GM18861 (cell line): ENCODE data around the gene PTPRG.
"Not testable (repeated sequence)": the region's sequence is repeated elsewhere in the genome, so short reads cannot be mapped to it uniquely, and the experiment has no call there.

Source experiments
- ATAC-seq: cut with Tn5 transposase; IDR thresholded peaks from one replicate; pipeline ENCODE4 v1.9.1; 2021; ENCODE audit not compliant: unreplicated experiment

PTPRG gene

GRCh38 chr3:61790411-61790810, 229.0 kb downstream of the PTPRG start:
- ATAC-seq = no peak

GRCh38 chr3:61793056-61793455, 231.7 kb downstream of the PTPRG start:
- ATAC-seq = no peak

DNA sequence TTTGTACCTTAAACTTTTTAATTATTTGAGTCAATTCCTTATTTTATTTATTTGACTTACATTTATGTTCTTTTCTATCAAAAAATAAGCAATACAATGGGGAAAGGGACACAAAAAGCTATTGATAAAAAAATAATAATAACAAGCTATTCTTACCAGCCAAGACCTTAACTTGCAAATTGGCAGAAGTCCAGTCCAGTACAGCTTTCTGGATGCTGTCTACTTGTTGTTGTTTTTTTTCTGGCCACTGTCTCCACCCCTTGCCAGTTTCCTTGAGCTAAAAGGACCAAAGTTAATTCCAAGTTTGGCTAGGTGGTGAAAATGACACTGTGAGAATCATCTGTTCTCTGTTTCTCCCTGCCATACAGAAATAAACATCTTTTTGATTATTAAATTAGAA, 232.2 kb downstream of the PTPRG start:
- no peak for ATAC-seq

DNA sequence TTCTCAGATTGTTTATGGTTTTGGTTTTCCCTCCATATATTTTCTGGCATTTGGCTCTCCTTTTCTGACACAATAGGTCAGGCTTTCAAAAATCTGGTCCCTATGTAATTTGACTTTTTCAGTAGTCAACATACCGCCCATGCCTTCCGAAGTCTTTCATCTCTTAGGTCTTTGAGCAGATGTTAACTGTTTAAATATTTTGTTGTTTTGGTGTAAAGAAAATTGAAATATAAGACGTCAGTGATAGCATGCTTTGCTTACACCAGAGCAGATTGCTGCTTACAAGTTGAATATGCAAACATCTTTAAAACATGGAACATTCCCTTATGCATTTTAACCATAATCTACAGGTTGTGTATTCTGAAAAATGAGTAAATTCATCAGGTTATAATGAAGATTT, 233.0 kb downstream of the PTPRG start:
- no peak for ATAC-seq

- no peak for ATAC-seq
Measured at GRCh38 chr3:61794961-61795360, 233.6 kb downstream of the PTPRG start.

DNA sequence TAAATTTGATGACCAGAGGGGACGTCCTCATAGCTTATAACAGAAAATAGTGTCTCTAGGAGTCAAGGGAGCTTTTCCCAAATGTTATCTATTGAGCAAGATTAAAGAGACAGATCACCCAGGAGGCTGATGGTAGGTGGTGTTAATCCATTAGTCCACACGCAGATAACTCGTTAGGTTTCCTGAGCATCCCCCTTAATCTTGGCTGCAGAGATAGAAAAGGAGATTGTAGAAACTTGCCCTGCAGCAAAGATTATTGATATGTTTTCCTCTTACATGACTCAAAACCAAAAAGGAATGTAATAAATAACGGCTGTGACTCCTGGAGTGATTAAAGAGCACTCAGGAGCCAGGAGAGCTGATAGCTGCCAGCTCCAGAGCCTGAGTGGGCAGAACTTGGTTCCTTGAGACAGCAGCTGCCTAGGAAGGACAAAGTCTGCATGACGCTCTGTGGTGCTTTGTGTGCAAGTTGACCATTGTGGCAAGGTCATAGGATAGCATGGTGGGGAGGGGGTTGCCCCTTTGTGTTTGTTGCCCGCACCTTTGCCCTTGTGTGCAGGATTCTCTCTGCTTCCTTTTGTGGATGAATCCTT, 234.8 kb downstream of the PTPRG start:
- no peak for ATAC-seq

DNA sequence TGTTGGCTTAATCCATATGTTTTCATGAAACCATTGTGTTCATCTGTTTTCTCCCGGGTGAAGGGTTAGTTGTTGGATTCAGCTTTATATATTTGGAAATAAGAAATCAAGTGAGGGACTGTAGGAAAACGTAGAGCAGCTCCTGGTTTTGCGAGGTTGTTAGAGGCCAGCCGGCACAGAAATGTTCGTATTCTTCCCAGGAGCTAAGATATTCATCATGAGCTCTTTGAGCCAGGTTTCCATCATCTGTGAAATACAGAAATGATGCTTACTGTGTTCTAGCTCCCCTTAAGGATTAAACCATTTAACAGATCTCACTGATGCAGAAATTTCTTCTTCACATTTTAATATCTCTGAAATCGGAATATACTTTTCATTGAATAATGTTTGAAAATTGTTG, 235.5 kb downstream of the PTPRG start:
- no peak for ATAC-seq

DNA sequence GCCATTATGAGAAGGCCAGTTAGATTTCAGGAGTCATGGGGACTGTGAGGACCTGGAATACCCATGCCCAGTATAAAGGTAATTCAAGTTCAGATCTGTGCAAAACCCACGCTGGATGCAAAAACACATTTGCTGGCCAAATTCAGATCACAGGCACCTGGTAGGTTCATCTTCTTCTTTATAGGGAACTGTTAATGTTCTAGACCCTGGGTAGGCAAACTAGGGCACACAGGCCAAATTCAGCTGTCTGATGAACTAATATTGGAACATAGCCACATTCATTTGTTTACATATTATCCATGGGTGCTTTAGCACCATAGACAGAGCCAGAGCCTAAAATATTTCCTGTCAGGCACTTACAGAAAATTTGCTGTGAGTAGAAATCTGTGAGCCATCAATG, 241.4 kb downstream of the PTPRG start:
- ATAC-seq = no peak

- ATAC-seq = no peak
Measured at GRCh38 chr3:61803983-61804382, 242.6 kb downstream of the PTPRG start.

DNA sequence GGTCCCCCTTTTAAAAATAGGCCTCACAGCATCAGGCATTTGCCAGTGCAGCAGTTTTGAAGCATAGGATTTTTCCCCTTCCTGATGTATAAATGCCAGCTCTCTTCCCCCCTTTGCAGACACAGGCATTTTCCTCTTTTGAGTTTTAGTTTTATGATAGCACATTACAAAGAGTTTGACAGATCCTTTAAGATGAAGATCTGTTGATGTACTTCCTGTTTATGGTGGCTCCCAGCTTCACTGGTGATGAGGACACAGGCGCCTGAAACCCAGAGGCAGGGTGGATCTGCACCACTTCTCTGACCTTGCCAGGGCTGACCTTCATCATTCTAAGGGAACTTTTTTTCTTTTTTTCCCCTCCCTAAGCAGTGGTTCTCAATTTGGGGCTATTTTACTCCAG, 243.4 kb downstream of the PTPRG start:
- ATAC-seq = no peak

DNA sequence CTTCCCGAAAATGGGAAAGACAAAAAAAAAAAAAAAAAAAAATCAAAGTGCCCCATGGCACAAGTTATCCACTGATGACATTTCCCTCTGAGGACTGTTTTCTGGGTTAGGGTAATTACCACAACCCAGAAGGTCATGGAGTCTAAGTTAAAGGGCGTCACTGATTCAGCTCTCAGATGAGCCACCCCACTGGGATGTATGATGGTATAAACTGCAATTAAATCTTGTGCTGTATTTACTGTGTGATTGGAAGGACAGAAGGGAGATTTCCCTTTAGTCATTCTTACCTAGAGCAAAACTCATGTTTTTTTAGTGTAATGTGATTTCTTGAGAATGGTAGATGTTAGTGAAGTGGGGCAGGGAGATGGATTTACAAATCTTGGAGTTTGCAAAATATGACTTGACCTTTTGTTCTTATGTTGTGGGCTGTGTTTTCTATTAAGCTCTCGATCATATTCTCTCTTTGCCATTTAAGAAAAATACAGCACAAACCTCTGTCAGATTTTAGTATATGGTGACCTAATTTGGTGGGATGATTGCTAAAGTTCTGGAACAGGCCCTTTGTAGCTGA, 244.2 kb downstream of the PTPRG start:
- no peak for ATAC-seq

DNA sequence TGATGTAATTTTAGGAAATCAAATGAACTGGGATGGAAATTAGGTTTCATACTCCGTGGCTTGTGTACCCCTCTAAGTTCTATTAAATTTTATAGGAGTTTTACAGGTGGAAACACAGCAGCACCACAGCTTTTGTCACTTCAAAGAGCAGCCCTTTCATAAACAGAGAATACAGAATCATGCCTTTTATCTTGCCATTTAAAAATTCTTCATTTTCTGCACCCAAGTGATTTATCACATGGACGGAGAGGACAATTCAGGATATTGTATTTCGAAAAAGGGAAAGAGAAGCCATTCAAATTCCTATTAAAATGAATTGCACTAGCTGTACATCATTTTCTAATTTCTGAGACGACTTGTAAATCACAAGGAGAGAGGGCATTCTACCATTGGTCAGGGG, 245.4 kb downstream of the PTPRG start:
- ATAC-seq = no peak

- no peak for ATAC-seq
Measured at GRCh38 chr3:61807865-61808276, 246.5 kb downstream of the PTPRG start.

DNA sequence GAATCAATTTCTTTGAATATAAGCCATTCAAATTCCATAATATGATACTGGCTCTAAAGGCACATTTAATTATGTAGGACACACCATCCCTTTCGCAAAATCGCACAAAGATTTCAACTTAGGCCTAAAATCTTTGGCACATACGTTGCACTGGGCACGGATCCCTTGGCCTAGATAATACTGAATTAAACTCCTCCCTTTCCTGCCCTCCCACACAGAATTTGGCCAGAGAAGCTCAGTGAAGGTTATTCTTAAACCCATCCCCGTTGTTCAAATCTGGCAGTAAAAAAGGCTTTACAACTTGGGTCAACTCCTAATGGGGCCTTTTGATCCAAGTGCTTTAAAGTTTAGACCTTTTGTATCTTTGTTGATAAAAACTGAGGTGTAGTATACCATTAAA, 247.2 kb downstream of the PTPRG start:
- no peak for ATAC-seq

- ATAC-seq = no peak
Measured at GRCh38 chr3:61808999-61809398, 247.6 kb downstream of the PTPRG start.

- no peak for ATAC-seq
Measured at GRCh38 chr3:61809879-61810278, 248.5 kb downstream of the PTPRG start.

DNA sequence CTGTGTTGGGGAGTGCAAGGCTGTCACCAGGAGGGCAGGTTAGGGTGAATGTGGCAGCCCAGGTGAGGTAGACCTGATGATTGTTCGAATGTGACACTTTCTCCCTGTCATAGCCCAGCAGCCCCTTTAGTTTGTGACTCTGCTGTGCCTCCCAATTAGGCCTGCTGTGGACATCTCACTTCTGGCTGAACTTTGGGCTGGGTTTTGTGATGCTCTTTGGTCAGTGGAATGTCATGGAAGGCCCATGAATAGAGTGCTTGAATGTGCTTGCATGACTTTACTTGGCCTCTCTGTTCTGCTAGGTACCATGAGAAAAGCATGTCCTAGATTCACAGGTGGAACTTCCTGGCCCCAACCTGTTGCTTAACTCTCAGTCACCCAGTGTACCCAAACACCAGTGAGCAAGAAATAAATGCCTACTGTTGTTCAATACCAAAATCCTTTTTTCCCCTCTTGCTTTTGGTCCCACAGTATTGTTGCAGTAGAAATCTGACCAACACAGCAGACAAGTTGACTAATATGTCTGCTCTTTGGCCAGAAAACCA, 249.7 kb downstream of the PTPRG start:
- ATAC-seq = no peak

DNA sequence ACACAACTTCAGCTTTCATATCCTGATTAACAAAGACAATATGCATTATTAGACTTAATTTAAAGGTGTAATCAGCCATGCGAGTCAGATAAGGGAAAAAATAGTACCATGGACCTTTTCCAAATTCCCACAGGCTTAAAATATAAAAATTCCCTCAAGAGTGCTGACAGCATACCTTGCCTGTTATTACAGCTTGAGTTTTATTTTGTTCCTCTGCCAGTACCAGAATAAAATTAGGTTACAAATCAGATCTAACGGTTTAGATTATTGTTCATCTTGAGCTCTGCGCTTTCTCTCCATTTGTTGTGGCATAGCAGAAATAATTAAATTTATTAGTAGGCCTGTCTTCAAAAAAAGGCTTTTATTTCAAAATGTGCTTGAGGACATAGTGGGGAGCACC, 250.3 kb downstream of the PTPRG start:
- no peak for ATAC-seq

- no peak for ATAC-seq
Measured at GRCh38 chr3:61812085-61812484, 250.7 kb downstream of the PTPRG start.

DNA sequence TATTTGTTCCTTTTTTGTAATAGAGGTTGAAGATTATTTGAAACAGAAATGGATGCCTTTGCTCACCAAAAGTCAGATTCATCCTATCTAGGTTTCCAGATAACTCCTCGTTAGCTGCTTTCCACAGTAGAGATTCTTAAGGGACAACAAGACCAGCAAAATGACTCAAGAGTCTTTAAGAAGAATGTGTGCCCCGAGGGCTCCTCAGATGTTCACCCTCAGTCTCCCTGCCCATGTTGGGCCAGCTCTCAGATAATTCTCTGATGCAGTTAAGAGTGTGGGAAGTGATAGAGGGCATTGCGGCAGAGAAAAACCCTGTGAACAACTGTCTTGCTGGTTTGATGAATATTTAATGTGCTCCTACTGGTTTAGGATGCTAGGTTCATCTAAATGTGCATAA, 251.1 kb downstream of the PTPRG start:
- ATAC-seq = no peak

DNA sequence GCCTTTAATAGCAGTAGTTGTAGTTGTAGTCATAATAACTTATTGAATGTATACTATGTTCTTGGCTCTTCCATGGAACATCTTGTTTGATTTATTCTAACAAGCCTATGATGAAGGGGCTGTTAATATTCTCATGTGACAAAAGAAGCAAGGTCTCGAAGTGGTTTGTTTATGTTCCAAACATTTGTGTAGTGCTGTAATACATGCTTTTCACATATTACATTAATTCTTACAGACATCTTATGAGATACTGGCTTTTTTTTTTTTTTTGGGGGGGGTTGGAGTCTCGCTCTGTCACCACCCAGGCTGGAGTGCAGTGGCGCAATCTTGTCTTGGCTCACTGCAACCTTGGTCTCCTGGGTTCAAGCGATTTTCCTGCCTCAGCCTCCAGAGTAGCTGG, 252.3 kb downstream of the PTPRG start:
- ATAC-seq = no peak

- ATAC-seq = no peak
Measured at GRCh38 chr3:61814674-61815073, 253.3 kb downstream of the PTPRG start.

DNA sequence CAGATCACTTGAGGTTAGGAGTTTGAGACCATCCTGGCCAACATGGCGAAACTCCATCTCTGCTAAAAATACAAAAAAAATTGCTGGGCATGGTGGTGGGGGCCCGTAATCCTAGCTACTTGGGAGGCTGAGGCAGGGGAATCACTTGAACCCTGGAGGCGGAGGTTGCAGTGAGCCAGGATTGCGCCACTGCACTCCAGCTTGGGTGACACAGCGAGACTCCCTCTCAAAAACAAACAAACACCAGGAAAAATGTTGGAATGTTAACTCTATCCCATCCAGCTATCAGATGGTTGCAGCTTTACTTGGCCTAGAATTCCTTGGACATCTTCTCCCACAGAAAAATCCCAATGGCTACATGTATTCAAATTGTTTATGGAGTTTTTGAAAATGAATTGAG, 254.9 kb downstream of the PTPRG start:
- ATAC-seq = not testable (repeated sequence)
